CD14-positive monocyte (primary cell): Measurements from ENCODE around the gene CCNL2. TPM values are rescaled to one million over a fixed set of nuclear protein-coding genes. Genes with fewer than 3 reads are reported as not detected.

Experiments
- DNase-seq, 3 donors: peaks; one replicate each; pipeline ENCODE4 v3.0.0-alpha.2; 2011 to 2022
- H2AFZ ChIP-seq: 2 replicates; pipeline ENCODE4 v1.6.0; 2012; ENCODE audit warnings: mild to moderate bottlenecking, low read depth, low read length, inconsistent platforms; ENCODE audit not compliant: insufficient read depth, poor library complexity, severe bottlenecking
- H3K27ac ChIP-seq, 2 donors: 1 replicate in 1 of 2; 2 replicates in 1 of 2; pipeline ENCODE4 v1.5.1; 2012 to 2013; ENCODE audit warnings: low read length in 2 of 2, control low read depth in 1 of 2, inconsistent platforms in 1 of 2, low read depth in 1 of 2, mild to moderate bottlenecking in 1 of 2
- H3K27me3 ChIP-seq, 2 donors: one replicate each; pipeline versions ENCODE4 v1.6.0 to v1.6.1; 2011 to 2013; ENCODE audit warnings: low read length in 2 of 2; ENCODE audit not compliant: control insufficient read depth in 2 of 2, insufficient read depth in 2 of 2
- H3K36me3 ChIP-seq, 2 donors: replicated peaks in 1 of 2; 1 replicate in 1 of 2; 2 replicates in 1 of 2; pipeline versions ENCODE4 v1.5.1 to v1.6.1; 2012 to 2013; ENCODE audit warnings: low read length in 2 of 2, control low read depth in 1 of 2, inconsistent platforms in 1 of 2, mild to moderate bottlenecking in 1 of 2; ENCODE audit not compliant: insufficient read depth in 2 of 2, control insufficient read depth in 1 of 2
- H3K4me1 ChIP-seq, 2 donors: 1 replicate in 1 of 2; 2 replicates in 1 of 2; pipeline versions ENCODE4 v1.5.1 to v1.6.1; 2012 to 2013; ENCODE audit warnings: low read length in 2 of 2, control low read depth in 1 of 2, inconsistent platforms in 1 of 2, mild to moderate bottlenecking in 1 of 2, moderate library complexity in 1 of 2; ENCODE audit not compliant: insufficient read depth in 2 of 2, control insufficient read depth in 1 of 2
- H3K4me2 ChIP-seq: replicated peaks from 2 replicates; pipeline ENCODE3; 2012; ENCODE audit warnings: low read length, moderate library complexity, mild to moderate bottlenecking; ENCODE audit not compliant: poor library complexity, severe bottlenecking; ENCODE audit errors: extremely low read depth
- H3K4me3 ChIP-seq, 3 experiments: fragments of 200-600 bp in 1 of 3; sonication (generic) in 1 of 3; replicated peaks in 1 of 3; 1 replicate in 2 of 3; 2 replicates in 1 of 3; pipeline ENCODE4 v1.5.1; 2011 to 2013; ENCODE audit warnings: low read length in 3 of 3, mild to moderate bottlenecking in 3 of 3, control low read depth in 2 of 3, low read depth in 2 of 3, inconsistent platforms in 1 of 3, moderate library complexity in 1 of 3
- H3K79me2 ChIP-seq: 2 replicates; pipeline ENCODE4 v1.6.0; 2012; ENCODE audit warnings: mild to moderate bottlenecking, control low read depth, inconsistent platforms, low read length, moderate library complexity; ENCODE audit not compliant: insufficient read depth
- H3K9ac ChIP-seq: 2 replicates; pipeline ENCODE4 v1.6.0; 2017; ENCODE audit warnings: low read length, mild to moderate bottlenecking; ENCODE audit not compliant: insufficient read depth, poor library complexity, severe bottlenecking
- H3K9me3 ChIP-seq, 2 donors: replicated peaks in 1 of 2; 1 replicate in 1 of 2; 2 replicates in 1 of 2; pipeline versions ENCODE4 v1.5.1 to v1.6.1; 2012 to 2013; ENCODE audit warnings: low read length in 2 of 2, control low read depth in 1 of 2; ENCODE audit not compliant: control insufficient read depth in 1 of 2, insufficient read depth in 1 of 2
- H4K20me1 ChIP-seq: 2 replicates; pipeline ENCODE4 v1.6.0; 2012; ENCODE audit warnings: mild to moderate bottlenecking, low read length, control low read depth, moderate library complexity; ENCODE audit not compliant: insufficient read depth
- H3K27ac Mint-ChIP-seq, 7 donors: one replicate each; pipeline ENCODE4 v1.8.0; 2020; ENCODE audit warnings: mild to moderate bottlenecking in 7 of 7, mixed read lengths in 7 of 7, moderate library complexity in 6 of 7, inconsistent platforms in 2 of 7
- H3K27me3 Mint-ChIP-seq, 3 donors: one replicate each; pipeline ENCODE4 v1.8.0; 2021 to 2022; ENCODE audit warnings: low read depth in 3 of 3, mild to moderate bottlenecking in 3 of 3, mixed read lengths in 3 of 3, moderate library complexity in 3 of 3, inconsistent platforms in 1 of 3
- H3K36me3 Mint-ChIP-seq, 2 donors: one replicate each; pipeline ENCODE4 v1.8.0; 2020; ENCODE audit warnings: mixed read lengths in 2 of 2, inconsistent platforms in 1 of 2, mild to moderate bottlenecking in 1 of 2
- H3K4me1 Mint-ChIP-seq: one replicate; pipeline ENCODE4 v1.8.0; 2020; ENCODE audit warnings: mild to moderate bottlenecking, mixed read lengths
- H3K4me3 Mint-ChIP-seq, 2 donors: one replicate each; pipeline ENCODE4 v1.8.0; 2020; ENCODE audit warnings: mild to moderate bottlenecking in 2 of 2, mixed read lengths in 2 of 2, moderate library complexity in 1 of 2
- H3K9me3 Mint-ChIP-seq, 7 donors: one replicate each; pipeline ENCODE4 v1.8.0; 2020 to 2022; ENCODE audit warnings: mixed read lengths in 7 of 7, mild to moderate bottlenecking in 6 of 7, moderate library complexity in 6 of 7, inconsistent platforms in 2 of 7
- CTCF ChIP-seq: fragments of 200-600 bp; IDR thresholded peaks from one replicate; pipeline ENCODE4 v1.8.0; 2022; ENCODE audit warnings: antibody characterized with exemption, mild to moderate bottlenecking
- WGBS: methylation state at CpG from one replicate; pipeline ENCODE4 v1.1.5; 2013; ENCODE audit warnings: missing lambda C conversion rate; ENCODE audit not compliant: insufficient coverage; 5-methylcytosine and 5-hydroxymethylcytosine counted together
- intact Hi-C, 2 donors: fragments of 100-400 bp; cut with micrococcal nuclease; formaldehyde crosslinking; loops; one replicate each; pipeline versions ENCODE4 v1.15.0 to v1.15.1; 2023
- polyA plus RNA-seq, 3 donors: library from polyadenylated mRNA; depleted of rRNA in 1 of 3; unstranded in 2 of 3; stranded (reverse) in 1 of 3; fragments of 300-500 nt in 2 of 3; fragments of >200 nt in 1 of 3; fragmentation: Illumina TruSeq in 2 of 3; gene quantifications; 1 replicate in 2 of 3; 2 replicates in 1 of 3; pipeline ENCODE4 v1.2.3, GENCODE V29; 2012 to 2021

The CCNL2 gene
- polyA plus RNA-seq, 3 donors: 8.6 to 178 (median 10.4) TPM

GRCh38 chr1:1367315-1367714 lies 31.8 kb downstream of the CCNL2 start:
- Mint-ChIP-seq H3K4me1 (peaks cover 23% of the 10 kb centered on the region), H3K27me3 (peaks cover 15 to 28% (median 26%) of the 10 kb centered on the region in 3 donors), H3K27ac (no peak overlapping the region), H3K4me3 (no peak overlapping the region), H3K9me3 (peaks cover 0 to 3% (median 0%) of the 10 kb centered on the region in 7 donors), H3K36me3 (no peaks in the 10 kb centered on the region)
- H3K79me2 ChIP-seq: no peaks in the 10 kb centered on the region
- no peaks in the 10 kb centered on the region for H3K36me3 ChIP-seq
- no peaks in the 10 kb centered on the region for H3K27me3 ChIP-seq
- H4K20me1 ChIP-seq: peaks cover 10% of the 10 kb centered on the region
- peaks cover 0 to 17% of the 10 kb centered on the region in 2 donors for H3K9me3 ChIP-seq
- H2AFZ ChIP-seq: no peak overlapping the region
- intact Hi-C loops: no loop called here
- no peak for DNase-seq
- no peak overlapping the region for H3K27ac ChIP-seq
- H3K9ac ChIP-seq: no peak overlapping the region
- peaks cover 19 to 20% of the 10 kb centered on the region in 2 donors for H3K4me1 ChIP-seq
- no peak for TF ChIP-seq CTCF
- 96% methylated on average over 5 of the region's 5 CpGs for WGBS
- H3K4me2 ChIP-seq: no peak overlapping the region
- H3K4me3 ChIP-seq: no peak overlapping the region

- no peak overlapping the region for H3K4me3 Mint-ChIP-seq
- Histone ChIP-seq H4K20me1 (peaks cover 4% of the 10 kb centered on the region), H3K4me2 (no peak overlapping the region), H3K4me1 (peaks cover 13 to 14% of the 10 kb centered on the region in 2 donors), H3K27me3 (peaks cover 0 to 6% of the 10 kb centered on the region in 2 donors), H3K4me3 (no peak overlapping the region), H3K79me2 (no peaks in the 10 kb centered on the region), H3K27ac (no peak overlapping the region), H3K9me3 (peaks cover 0 to 17% of the 10 kb centered on the region in 2 donors), H2AFZ (no peak overlapping the region), H3K36me3 (no peaks in the 10 kb centered on the region), H3K9ac (no peak overlapping the region)
- 81% methylated on average over 2 of the region's 3 CpGs for WGBS
- DNase-seq: no peak
- no peak overlapping the region for H3K27ac Mint-ChIP-seq
- peaks cover 0 to 3% (median 0%) of the 10 kb centered on the region in 7 donors for H3K9me3 Mint-ChIP-seq
- peaks cover 20 to 35% (median 33%) of the 10 kb centered on the region in 3 donors for H3K27me3 Mint-ChIP-seq
- no peak for TF ChIP-seq CTCF
- peaks cover 19% of the 10 kb centered on the region for H3K4me1 Mint-ChIP-seq
- intact Hi-C loops: no loop called here
- H3K36me3 Mint-ChIP-seq: no peaks in the 10 kb centered on the region
Measured at GRCh38 chr1:1366699-1367066, 32.5 kb downstream of the CCNL2 start.
